ENCODE measurements around the gene ITSN1. TPM values are rescaled to one million over a fixed set of nuclear protein-coding genes. Genes with fewer than 3 reads are reported as not detected.

Gene ITSN1
- total and polyA plus RNA-seq, 2 of the 13 experiments (the other 11 are each of a cell fraction or from before 2014, with no cell fraction given) = 26.1 to 33.8 TPM

GRCh38 chr21:33775100-33775828 is 133.0 kb downstream of the ITSN1 start:
- FAIRE-seq (no peak), ATAC-seq (no peak), DNase-seq (ENCODE audit: low spot score) (no peak)
- ChIA-PET POLR2A (no interaction called here), CTCF (ENCODE audit: low intra/inter-chr PET ratio, low total read pairs) (no interaction called here)
- intact Hi-C loops (cut with micrococcal nuclease; ENCODE audit: unreplicated experiment) (no loop called here), in situ Hi-C loops (cut with HindIII; ENCODE audit: extremely low pct_ligation_motif_present, low pct_unique_long_range_greater_than_20kb) (no loop called here)
- Histone ChIP-seq H2AFZ (ENCODE audit: low read length) (no peak overlapping the region), H3K4me3 (replicated peaks in 1 of 3; ENCODE audit: insufficient read depth in 1 of 3, low read depth in 2 of 3, low read length in 3 of 3) (no peak overlapping the region), H3K4me1 (ENCODE audit: insufficient read depth, low read length) (no peaks in the 10 kb centered on the region), H4K20me1 (ENCODE audit: insufficient read depth, low read length) (no peaks in the 10 kb centered on the region), H3K79me2 (ENCODE audit: insufficient read depth, low read length) (no peaks in the 10 kb centered on the region), H3K36me3 (replicated peaks in 1 of 2; ENCODE audit: control insufficient read depth in 1 of 2, insufficient read depth in 2 of 2, low read length in 2 of 2) (peaks cover 4 to 21% of the 10 kb centered on the region in 2 experiments), H3K9me3 (ENCODE audit: low read length) (peaks cover 5% of the 10 kb centered on the region; the same call in 1 of the 2 replicates), H3K27me3 (ENCODE audit: control insufficient read depth in 1 of 2, insufficient read depth in 2 of 2, low read length in 2 of 2) (no peaks in the 10 kb centered on the region), H3K9ac (ENCODE audit: insufficient read depth, low read depth, low read length) (no peak overlapping the region), H3K4me2 (ENCODE audit: low read depth, low read length) (no peak overlapping the region), H3K27ac (ENCODE audit: extremely low read length, insufficient read depth, low read length) (no peak overlapping the region)
- WGBS (ENCODE audit: low lambda C conversion rate) = 93% methylated on average over 2 of the region's 2 CpGs
- TF ChIP-seq ZNF329 (CRISPR knock-in tag; IDR thresholded peaks at IDR 0.05; ENCODE audit: low read depth) (peak; percentile 88), IKZF4 (CRISPR knock-in tag; IDR thresholded peaks at IDR 0.05; ENCODE audit: borderline replicate concordance, low read depth, not compliant biosample characterization) (no peak)
- no TSS peak for BruUV-seq (replicated peaks)

GRCh38 chr21:33780631-33781030 is 138.3 kb downstream of the ITSN1 start:
- Histone ChIP-seq H3K27ac (ENCODE audit: extremely low read length, insufficient read depth, low read length) (no peak overlapping the region), H2AFZ (ENCODE audit: low read length) (no peak overlapping the region), H3K36me3 (replicated peaks in 1 of 2; ENCODE audit: control insufficient read depth in 1 of 2, insufficient read depth in 2 of 2, low read length in 2 of 2) (peaks cover 0 to 10% of the 10 kb centered on the region in 2 experiments; a peak in 3 of 5 replicates), H3K4me1 (ENCODE audit: insufficient read depth, low read length) (no peaks in the 10 kb centered on the region), H3K4me3 (replicated peaks in 1 of 3; ENCODE audit: insufficient read depth in 1 of 3, low read depth in 2 of 3, low read length in 3 of 3) (no peak overlapping the region), H3K4me2 (ENCODE audit: low read depth, low read length) (no peak overlapping the region), H3K27me3 (ENCODE audit: control insufficient read depth in 1 of 2, insufficient read depth in 2 of 2, low read length in 2 of 2) (no peaks in the 10 kb centered on the region), H4K20me1 (ENCODE audit: insufficient read depth, low read length) (no peaks in the 10 kb centered on the region), H3K9me3 (ENCODE audit: low read length) (peaks cover 5% of the 10 kb centered on the region; the same call in 1 of the 2 replicates), H3K79me2 (ENCODE audit: insufficient read depth, low read length) (no peaks in the 10 kb centered on the region), H3K9ac (ENCODE audit: insufficient read depth, low read depth, low read length) (no peak overlapping the region)
- ChIA-PET CTCF (ENCODE audit: low intra/inter-chr PET ratio, low total read pairs) (no interaction called here), POLR2A (no interaction called here)
- FAIRE-seq (no peak), ATAC-seq (no peak), DNase-seq (ENCODE audit: low spot score) (no peak)
- intact Hi-C loops (cut with micrococcal nuclease; ENCODE audit: unreplicated experiment) (loop anchor here (1.0 kb wide), 1 partner anchor 28 kb away; no protein-coding TSS in a partner anchor), in situ Hi-C loops (cut with HindIII; ENCODE audit: extremely low pct_ligation_motif_present, low pct_unique_long_range_greater_than_20kb) (no loop called here)
- no peak for TF ChIP-seq HNF1B (CRISPR knock-in tag; IDR thresholded peaks at IDR 0.05)
- no peak for TF ChIP-seq JUN (CRISPR knock-in tag; IDR thresholded peaks at IDR 0.05)
- no peak for TF ChIP-seq CHD4 (IDR thresholded peaks at IDR 0.05; ENCODE audit: borderline replicate concordance, low read length)
- TF ChIP-seq THYN1 (CRISPR knock-in tag; IDR thresholded peaks at IDR 0.05; ENCODE audit: borderline replicate concordance, low read depth) = no peak
- no peak for TF ChIP-seq PHB2 (IDR thresholded peaks at IDR 0.05; ENCODE audit: partially characterized antibody)
- no peak for TF ChIP-seq ZFY (CRISPR knock-in tag; IDR thresholded peaks at IDR 0.05)
- TF ChIP-seq SAFB2 (CRISPR knock-in tag; IDR thresholded peaks at IDR 0.05; ENCODE audit: borderline replicate concordance, low read depth) = no peak
- TF ChIP-seq CREBL2 (CRISPR knock-in tag; IDR thresholded peaks at IDR 0.05; ENCODE audit: borderline replicate concordance) = no peak
- BruUV-seq (replicated peaks) = no TSS peak
- 94% methylated on average over 2 of the region's 2 CpGs for WGBS (ENCODE audit: low lambda C conversion rate)
